Thymus (tissue), 11 donors: Measurements from ENCODE around the gene SLIT1. TPM values are rescaled to one million over a fixed set of nuclear protein-coding genes. Genes with fewer than 3 reads are reported as not detected.

Source experiments
- DNase-seq, 9 donors: peaks; one replicate each; pipeline ENCODE4 v3.0.0-alpha.2; 2013; ENCODE audit warnings: low spot score in 9 of 9, low read depth in 6 of 9, missing footprints in 1 of 9
- H3K27ac ChIP-seq, 2 donors: one replicate each; pipeline ENCODE4 v1.5.1; 2013; ENCODE audit warnings: control low read depth in 1 of 2, low read depth in 1 of 2, low read length in 1 of 2, mild to moderate bottlenecking in 1 of 2, moderate library complexity in 1 of 2
- H3K27me3 ChIP-seq, 2 donors: one replicate each; pipeline ENCODE4 v1.5.1; 2013; ENCODE audit warnings: low read length in 1 of 2; ENCODE audit not compliant: control insufficient read depth in 2 of 2, insufficient read depth in 1 of 2
- H3K36me3 ChIP-seq, 2 donors: one replicate each; pipeline ENCODE4 v1.5.1; 2013; ENCODE audit warnings: low read length in 1 of 2, mild to moderate bottlenecking in 1 of 2, moderate library complexity in 1 of 2; ENCODE audit not compliant: control insufficient read depth in 2 of 2, insufficient read depth in 2 of 2
- H3K4me1 ChIP-seq, 2 donors: one replicate each; pipeline ENCODE4 v1.5.1; 2013; ENCODE audit warnings: low read length in 2 of 2; ENCODE audit not compliant: control insufficient read depth in 2 of 2, insufficient read depth in 2 of 2
- H3K4me3 ChIP-seq, 2 donors: one replicate each; pipeline ENCODE4 v1.5.1; 2013; ENCODE audit warnings: low read length in 2 of 2, control low read depth in 1 of 2, mild to moderate bottlenecking in 1 of 2
- H3K9me3 ChIP-seq, 2 donors: one replicate each; pipeline ENCODE4 v1.5.1; 2013; ENCODE audit warnings: low read length in 1 of 2, mild to moderate bottlenecking in 1 of 2; ENCODE audit not compliant: control insufficient read depth in 2 of 2, insufficient read depth in 1 of 2
- WGBS: extraction: QIAGEN DNeasy Blood & Tissue Kit; methylation state at CpG from one replicate; pipeline ENCODE4 v1.1.7; 2013; 5-methylcytosine and 5-hydroxymethylcytosine counted together
- polyA plus RNA-seq: library from polyadenylated mRNA; stranded (reverse); fragments of 200-250 nt; gene quantifications from one replicate; pipeline ENCODE4 v1.2.3, GENCODE V29; 2013
- total RNA-seq: library from RNA; stranded (reverse); fragments of 120-200 nt; gene quantifications from one replicate; pipeline ENCODE4 v1.2.4, GENCODE V29; 2013
- donor health status: healthy.

SLIT1 gene
- total and polyA plus RNA-seq, 2 donors = 1.0 to 5.9 TPM

- H3K27me3 ChIP-seq = peaks cover 0 to 2% of the 10 kb centered on the region in 2 donors
- H3K27ac ChIP-seq = no peak overlapping the region
- H3K4me3 ChIP-seq = no peak overlapping the region
- no peak for DNase-seq
- WGBS = 94% methylated on average over 11 of the region's 11 CpGs
- no peaks in the 10 kb centered on the region for H3K9me3 ChIP-seq
- H3K4me1 ChIP-seq = no peaks in the 10 kb centered on the region
- peaks cover 0 to 37% of the 10 kb centered on the region in 2 donors for H3K36me3 ChIP-seq
Measured at GRCh38 chr10:97134110-97134509, 51.6 kb downstream of the SLIT1 start.

GRCh38 chr10:97132273-97132672 is 53.5 kb downstream of the SLIT1 start:
- Histone ChIP-seq H3K9me3 (peaks cover 0 to 6% of the 10 kb centered on the region in 2 donors), H3K27me3 (no peaks in the 10 kb centered on the region), H3K4me1 (no peaks in the 10 kb centered on the region), H3K4me3 (no peak overlapping the region), H3K27ac (no peak overlapping the region), H3K36me3 (peaks cover 0 to 37% of the 10 kb centered on the region in 2 donors)
- WGBS = 98% methylated on average over 2 of the region's 2 CpGs
- DNase-seq = no peak

GRCh38 chr10:97131666-97132065 is 54.1 kb downstream of the SLIT1 start:
- 93% methylated on average over 9 of the region's 9 CpGs for WGBS
- Histone ChIP-seq H3K4me1 (no peaks in the 10 kb centered on the region), H3K4me3 (no peak overlapping the region), H3K36me3 (peaks cover 0 to 38% of the 10 kb centered on the region in 2 donors), H3K27ac (no peak overlapping the region), H3K9me3 (peaks cover 0 to 6% of the 10 kb centered on the region in 2 donors), H3K27me3 (no peaks in the 10 kb centered on the region)
- DNase-seq = no peak

- H3K27me3 ChIP-seq = no peaks in the 10 kb centered on the region
- WGBS = 93% methylated on average over 8 of the region's 8 CpGs
- no peaks in the 10 kb centered on the region for H3K4me1 ChIP-seq
- no peak for DNase-seq
- H3K36me3 ChIP-seq = peaks cover 0 to 38% of the 10 kb centered on the region in 2 donors
- peaks cover 0 to 6% of the 10 kb centered on the region in 2 donors for H3K9me3 ChIP-seq
- no peak overlapping the region for H3K4me3 ChIP-seq
- H3K27ac ChIP-seq = no peak overlapping the region
Measured at GRCh38 chr10:97131181-97131628, 54.6 kb downstream of the SLIT1 start.

DNA sequence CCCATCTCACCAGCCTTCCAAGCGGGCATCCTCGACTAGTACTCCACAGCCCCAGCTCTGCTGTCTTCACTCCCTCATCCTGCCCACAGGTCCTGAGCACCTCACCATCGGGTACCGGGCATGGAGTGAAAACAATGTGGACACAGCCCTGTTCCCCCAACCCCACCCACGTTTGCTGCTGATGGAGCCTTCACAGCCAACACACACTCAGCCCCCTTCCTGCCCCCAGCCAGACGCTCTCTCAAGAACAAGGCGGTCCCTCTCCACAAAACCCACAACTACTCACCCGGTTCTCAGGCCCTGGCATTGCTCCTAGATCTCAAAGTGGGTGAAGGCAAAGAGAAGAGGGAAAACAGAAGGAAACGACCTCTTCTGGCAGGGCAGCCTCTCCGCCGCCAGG is 56.1 kb downstream of the SLIT1 start:
- Histone ChIP-seq H3K4me3 (no peak overlapping the region), H3K36me3 (peaks cover 0 to 27% of the 10 kb centered on the region in 2 donors), H3K4me1 (no peaks in the 10 kb centered on the region), H3K27me3 (no peaks in the 10 kb centered on the region), H3K9me3 (peaks cover 0 to 6% of the 10 kb centered on the region in 2 donors), H3K27ac (no peak overlapping the region)
- DNase-seq = no peak
- WGBS = 51% methylated on average over 11 of the region's 11 CpGs

GRCh38 chr10:97128516-97129154 is 57.1 kb downstream of the SLIT1 start:
- peaks cover 0 to 32% of the 10 kb centered on the region in 2 donors for H3K36me3 ChIP-seq

DNA sequence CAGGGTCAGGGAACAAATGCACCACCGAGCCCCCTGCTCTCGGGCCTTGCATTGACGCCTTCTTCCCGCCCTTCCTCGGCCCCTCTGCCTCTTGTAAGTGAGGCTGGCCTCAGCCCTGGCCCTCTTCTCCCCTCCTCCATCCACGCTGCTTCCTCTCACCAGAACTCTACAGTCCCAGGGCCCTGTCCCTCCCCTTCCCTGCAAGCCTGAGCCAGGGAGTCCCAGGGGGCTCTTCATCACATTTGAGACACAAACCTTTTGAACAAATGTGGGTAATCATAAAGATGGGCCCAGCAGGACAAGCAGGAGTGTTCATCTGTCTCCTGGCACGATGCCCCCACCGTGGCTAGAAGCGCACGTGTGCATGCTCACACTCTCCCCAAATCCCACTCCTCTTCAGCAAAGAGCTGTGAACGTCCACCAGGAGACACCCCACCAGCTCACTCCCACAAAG is 57.7 kb downstream of the SLIT1 start:
- Histone ChIP-seq H3K4me3 (no peak overlapping the region), H3K27me3 (no peaks in the 10 kb centered on the region), H3K27ac (no peak overlapping the region), H3K9me3 (peaks cover 0 to 6% of the 10 kb centered on the region in 2 donors), H3K4me1 (no peaks in the 10 kb centered on the region), H3K36me3 (peaks cover 0 to 32% of the 10 kb centered on the region in 2 donors)
- WGBS = 90% methylated on average over 11 of the region's 11 CpGs
- DNase-seq = no peak

More at GRCh38 chr10:97128516-97129154, 57.1 kb downstream of the SLIT1 start:
- H3K27me3 ChIP-seq = no peaks in the 10 kb centered on the region
- peaks cover 0 to 6% of the 10 kb centered on the region in 2 donors for H3K9me3 ChIP-seq
- H3K27ac ChIP-seq = no peak overlapping the region
- DNase-seq = no peak
- 89% methylated on average over 12 of the region's 12 CpGs for WGBS
- no peaks in the 10 kb centered on the region for H3K4me1 ChIP-seq
- H3K4me3 ChIP-seq = no peak overlapping the region

DNA sequence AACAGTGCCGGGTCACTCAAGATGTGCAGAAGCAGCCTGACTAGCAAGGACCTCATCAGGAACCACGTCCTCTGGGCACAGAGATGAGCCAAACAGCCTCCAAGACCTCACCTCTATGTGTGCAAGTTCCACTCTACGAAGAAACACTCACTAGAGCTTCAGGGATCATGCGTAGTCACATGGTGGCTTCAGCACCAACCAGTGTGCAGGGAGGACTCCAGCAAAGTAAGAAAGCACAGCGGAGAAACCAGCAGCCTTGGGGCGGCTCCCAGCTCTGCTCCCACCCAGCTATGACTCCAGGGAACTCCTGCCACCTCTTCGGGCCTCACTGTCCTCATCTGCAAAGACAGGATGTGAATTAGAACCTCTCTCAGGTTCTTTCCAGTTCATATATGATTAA is 58.2 kb downstream of the SLIT1 start:
- Histone ChIP-seq H3K9me3 (peaks cover 0 to 6% of the 10 kb centered on the region in 2 donors), H3K27me3 (no peaks in the 10 kb centered on the region), H3K4me3 (no peak overlapping the region), H3K27ac (no peak overlapping the region), H3K4me1 (no peaks in the 10 kb centered on the region), H3K36me3 (peaks cover under 1 to 34% of the 10 kb centered on the region in 2 donors)
- DNase-seq = no peak
- WGBS = 82% methylated on average over 7 of the region's 7 CpGs

DNA sequence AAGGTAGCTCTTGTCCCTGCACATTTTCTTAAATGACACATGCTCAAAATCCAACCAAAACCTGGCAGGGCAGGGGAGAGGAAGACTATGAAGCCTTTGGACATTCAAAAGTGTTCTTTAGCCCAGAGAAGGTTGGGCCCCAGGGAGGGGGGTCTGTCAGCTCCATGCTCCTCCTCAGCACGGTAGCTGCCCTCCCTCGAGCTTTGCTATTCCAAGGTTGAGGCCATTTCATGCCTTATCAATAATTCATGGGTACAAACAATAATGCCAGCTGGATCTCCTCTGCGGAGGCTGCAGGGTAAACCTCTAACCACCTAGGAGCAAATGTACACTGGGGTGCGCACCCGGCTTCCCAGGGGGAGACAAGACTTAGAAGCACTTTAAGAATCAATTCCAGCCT is 61.5 kb downstream of the SLIT1 start:
- Histone ChIP-seq H3K9me3 (peaks cover 0 to 6% of the 10 kb centered on the region in 2 donors), H3K4me3 (no peak overlapping the region), H3K36me3 (peaks cover 3 to 54% of the 10 kb centered on the region in 2 donors), H3K27ac (no peak overlapping the region), H3K4me1 (no peaks in the 10 kb centered on the region), H3K27me3 (peaks cover 0 to 3% of the 10 kb centered on the region in 2 donors)
- 94% methylated on average over 5 of the region's 5 CpGs for WGBS
- no peak for DNase-seq
